Middle frontal gyrus (tissue), 1 donor: ENCODE results near the gene CDHR1.
"Not testable (repeated sequence)": the region's sequence is repeated elsewhere in the genome, so short reads cannot be mapped to it uniquely, and the experiment has no call there.

Experiments used
- DNase-seq: peaks from one replicate; pipeline ENCODE4 v3.0.0-alpha.2; 2015; ENCODE audit warnings: low spot score; ENCODE audit errors: extremely low spot score

Gene CDHR1

GRCh38 chr10:84173501-84173929, 20.8 kb upstream of the CDHR1 start, which contains the start of gene GPR15LG:
Gene GPR15LG (plus strand): TSS chr10:84173801. CDS start chr10:84173852, 51 bp downstream.
- DNase-seq, result no peak

GRCh38 chr10:84175436-84175835, 18.9 kb upstream of the CDHR1 start:
- DNase-seq, result no peak

- DNase-seq, result no peak
Measured at GRCh38 chr10:84176351-84176750, 18.0 kb upstream of the CDHR1 start.

GRCh38 chr10:84176836-84177474, 17.4 kb upstream of the CDHR1 start:
- DNase-seq, result no peak

- no peak for DNase-seq
Measured at GRCh38 chr10:84177541-84178141, 16.7 kb upstream of the CDHR1 start.

- no peak for DNase-seq
Measured at GRCh38 chr10:84178160-84178609, 16.2 kb upstream of the CDHR1 start.

GRCh38 chr10:84179059-84179710, 15.2 kb upstream of the CDHR1 start:
- DNase-seq, result peak; percentile 64

- DNase-seq, result not testable (repeated sequence)
Measured at GRCh38 chr10:84180386-84180785, 14.0 kb upstream of the CDHR1 start.

GRCh38 chr10:84181631-84182030, 12.7 kb upstream of the CDHR1 start:
- no peak for DNase-seq

- no peak for DNase-seq
Measured at GRCh38 chr10:84184517-84184916, 9.8 kb upstream of the CDHR1 start.

- DNase-seq, result no peak
Measured at GRCh38 chr10:84185526-84186175, 8.7 kb upstream of the CDHR1 start.

- no peak for DNase-seq
Measured at GRCh38 chr10:84188815-84189214, 5.5 kb upstream of the CDHR1 start.

GRCh38 chr10:84190621-84191020, 3.7 kb upstream of the CDHR1 start:
- DNase-seq, result no peak

GRCh38 chr10:84191106-84191505, 3.2 kb upstream of the CDHR1 start:
- DNase-seq, result no peak

- no peak for DNase-seq
Measured at GRCh38 chr10:84193327-84193726, 1.0 kb upstream of the CDHR1 start.

- DNase-seq, result no peak
Measured at GRCh38 chr10:84193846-84194423, 402 bp upstream of the CDHR1 start.

- DNase-seq, result no peak
Measured at GRCh38 chr10:84195044-84195830, 900 bp downstream of the CDHR1 start.

- DNase-seq, result no peak
Measured at GRCh38 chr10:84196083-84196482, 1.7 kb downstream of the CDHR1 start.

- no peak for DNase-seq
Measured at GRCh38 chr10:84196941-84197340, 2.6 kb downstream of the CDHR1 start.

GRCh38 chr10:84197643-84198042, 3.3 kb downstream of the CDHR1 start:
- no peak for DNase-seq
